ENCODE results near the gene MOCS1. TPM values are rescaled to one million over a fixed set of nuclear protein-coding genes. Genes with fewer than 3 reads are reported as not detected.

Gene MOCS1
- total RNA-seq, 3 donors from 2014 or later, result 22.0 to 30.9 (median 22.3) TPM

- no peaks in the 10 kb centered on the region for H3K36me3 ChIP-seq (ENCODE audit: low read depth)
- ATAC-seq, result no peak
- no peaks in the 10 kb centered on the region for H3K4me1 ChIP-seq (ENCODE audit: low read depth)
- H3K4me3 ChIP-seq, result no peak overlapping the region
- TF ChIP-seq CTCF (IDR thresholded peaks at IDR 0.05), result no peak
- H3K9me3 ChIP-seq, result no peaks in the 10 kb centered on the region
- intact Hi-C loops (cut with DNase I, micrococcal nuclease), result loop anchor here in 1 of 2 donors (10.0 kb wide), 1 partner anchor 428 kb away; no protein-coding TSS in a partner anchor
- no peak for DNase-seq
These were observed 57.4 kb downstream of the MOCS1 start for GRCh38 chr6:39876826-39877225.

- ATAC-seq (no peak), DNase-seq (no peak)
- Histone ChIP-seq H3K4me3 (no peak overlapping the region), H3K4me1 (ENCODE audit: low read depth) (no peaks in the 10 kb centered on the region), H3K9me3 (no peaks in the 10 kb centered on the region), H3K36me3 (ENCODE audit: low read depth) (no peaks in the 10 kb centered on the region)
- no peak for TF ChIP-seq CTCF (IDR thresholded peaks at IDR 0.05)
- intact Hi-C loops (cut with DNase I, micrococcal nuclease), result loop anchor here in 1 of 2 donors (10.0 kb wide), 1 partner anchor 429 kb away; no protein-coding TSS in a partner anchor
These were observed 58.2 kb downstream of the MOCS1 start for GRCh38 chr6:39876111-39876510.

GRCh38 chr6:39873439-39873838 lies 60.8 kb downstream of the MOCS1 start:
- DNase-seq, result no peak
- no peaks in the 10 kb centered on the region for H3K4me1 ChIP-seq (ENCODE audit: low read depth)
- H3K9me3 ChIP-seq, result no peaks in the 10 kb centered on the region
- intact Hi-C loops (cut with DNase I, micrococcal nuclease), result loop anchor here in 1 of 2 donors (10.0 kb wide), 1 partner anchor 431 kb away; no protein-coding TSS in a partner anchor
- no peak overlapping the region for H3K4me3 ChIP-seq
- H3K36me3 ChIP-seq (ENCODE audit: low read depth), result no peaks in the 10 kb centered on the region
- no peak for TF ChIP-seq CTCF (IDR thresholded peaks at IDR 0.05)
- no peak for ATAC-seq

GRCh38 chr6:39870950-39871349 lies 63.3 kb downstream of the MOCS1 start:
- Histone ChIP-seq H3K36me3 (ENCODE audit: low read depth) (no peaks in the 10 kb centered on the region), H3K4me1 (ENCODE audit: low read depth) (no peaks in the 10 kb centered on the region), H3K9me3 (no peaks in the 10 kb centered on the region), H3K4me3 (no peak overlapping the region)
- intact Hi-C loops (cut with DNase I, micrococcal nuclease), result loop anchor here in 1 of 2 donors (10.0 kb wide), 1 partner anchor 434 kb away; no protein-coding TSS in a partner anchor
- DNase-seq, result no peak
- no peak for ATAC-seq
- no peak for TF ChIP-seq CTCF (IDR thresholded peaks at IDR 0.05)

- Histone ChIP-seq H3K36me3 (ENCODE audit: low read depth) (no peaks in the 10 kb centered on the region), H3K4me3 (no peak overlapping the region), H3K4me1 (ENCODE audit: low read depth) (no peaks in the 10 kb centered on the region), H3K9me3 (no peaks in the 10 kb centered on the region)
- TF ChIP-seq CTCF (IDR thresholded peaks at IDR 0.05), result no peak
- intact Hi-C loops (cut with DNase I, micrococcal nuclease), result no loop called here
- no peak for DNase-seq
- ATAC-seq, result no peak
These were observed 66.7 kb downstream of the MOCS1 start for GRCh38 chr6:39867592-39867991.
